GM21515 (cell line): ENCODE results near the gene DOCK10.

Source experiments
- ATAC-seq: cut with Tn5 transposase; IDR thresholded peaks from one replicate; pipeline ENCODE4 v1.9.1; 2021; ENCODE audit not compliant: unreplicated experiment

Gene DOCK10

GRCh38 chr2:224796695-224797305 is 245.5 kb downstream of the DOCK10 start:
- ATAC-seq = no peak

- ATAC-seq = no peak
Measured at GRCh38 chr2:224793946-224794345, 248.3 kb downstream of the DOCK10 start.

- ATAC-seq = no peak
Measured at GRCh38 chr2:224786848-224787247, 255.4 kb downstream of the DOCK10 start.

- no peak for ATAC-seq
Measured at GRCh38 chr2:224781400-224781799, 260.9 kb downstream of the DOCK10 start.

- ATAC-seq = no peak
Measured at GRCh38 chr2:224780823-224781222, 261.4 kb downstream of the DOCK10 start.

GRCh38 chr2:224780106-224780505 is 262.2 kb downstream of the DOCK10 start:
- no peak for ATAC-seq

- ATAC-seq = no peak
Measured at GRCh38 chr2:224778474-224778877, 263.8 kb downstream of the DOCK10 start.

GRCh38 chr2:224777559-224777930 is 264.7 kb downstream of the DOCK10 start:
- no peak for ATAC-seq

- no peak for ATAC-seq
Measured at GRCh38 chr2:224776795-224777558, 265.3 kb downstream of the DOCK10 start.

GRCh38 chr2:224775647-224776046 is 266.6 kb downstream of the DOCK10 start:
- ATAC-seq = no peak

- no peak for ATAC-seq
Measured at GRCh38 chr2:224774735-224775134, 267.5 kb downstream of the DOCK10 start.

- no peak for ATAC-seq
Measured at GRCh38 chr2:224772494-224772893, 269.8 kb downstream of the DOCK10 start.

- ATAC-seq = no peak
Measured at GRCh38 chr2:224769489-224769888, 272.8 kb downstream of the DOCK10 start.

GRCh38 chr2:224764565-224765236 is 277.6 kb downstream of the DOCK10 start:
- ATAC-seq = peak; percentile 73

GRCh38 chr2:224757934-224758548 is 284.2 kb downstream of the DOCK10 start:
- no peak for ATAC-seq

- no peak for ATAC-seq
Measured at GRCh38 chr2:224753743-224754540, 288.3 kb downstream of the DOCK10 start.

GRCh38 chr2:224751996-224752698 is 290.1 kb downstream of the DOCK10 start:
- ATAC-seq = peak; percentile 52

- no peak for ATAC-seq
Measured at GRCh38 chr2:224749136-224749535, 293.1 kb downstream of the DOCK10 start.

- no peak for ATAC-seq
Measured at GRCh38 chr2:224747765-224748164, 294.5 kb downstream of the DOCK10 start.

- no peak for ATAC-seq
Measured at GRCh38 chr2:224736227-224736626, 306.0 kb downstream of the DOCK10 start.
